Endothelial cell of umbilical vein (primary cell): Measurements from ENCODE around the gene PDLIM1. TPM values are rescaled to one million over a fixed set of nuclear protein-coding genes. Genes with fewer than 3 reads are reported as not detected.

ENCODE experiments used
- BruUV-seq: library from RNA; stranded (reverse); fragments of 400-500 nt; replicated peaks from 2 replicates; lab custom pipeline; 2021; lab: Mats Ljungman, UMichigan
- CTCF ChIA-PET: fragments of 300-600, 350-600 bp; sonication (Branson Sonifier 250); formaldehyde crosslinking; loops from one replicate; lab custom pipeline; 2021; ENCODE audit warnings: antibody characterized with exemption, inconsistent platforms; lab: Charles Lee
- POLR2A ChIA-PET: fragments of 300-600, 350-600 bp; sonication (Branson Sonifier 250); formaldehyde crosslinking; loops from one replicate; lab custom pipeline; 2021; ENCODE audit warnings: antibody characterized with exemption, inconsistent platforms; lab: Charles Lee
- DNase-seq: peaks from one replicate; pipeline ENCODE4 v3.0.0-alpha.2; 2011; ENCODE audit warnings: low read depth, low spot score
- FAIRE-seq: peaks from 2 replicates; lab custom pipeline; 2011; peaks lifted over from hg19 to GRCh38; lab: Jason Lieb, UNC
- H2AFZ ChIP-seq: 2 replicates; pipeline ENCODE4 v1.6.0; 2012; ENCODE audit warnings: low read depth, low read length, control low read depth, inconsistent platforms
- H3K27ac ChIP-seq: 2 replicates; pipeline ENCODE4 v1.5.1; 2011; ENCODE audit warnings: low read depth, mild to moderate bottlenecking, control low read depth, low read length, moderate library complexity; ENCODE audit not compliant: insufficient read depth
- H3K27me3 ChIP-seq, 2 experiments: 2 replicates each; pipeline versions ENCODE4 v1.6.0 to v1.6.1; 2011; ENCODE audit warnings: low read length in 2 of 2, mixed read lengths in 1 of 2; ENCODE audit not compliant: control insufficient read depth in 2 of 2, insufficient read depth in 2 of 2
- H3K36me3 ChIP-seq, 2 experiments: 2 replicates in 1 of 2; 3 replicates in 1 of 2; pipeline ENCODE4 v1.5.1; 2011; ENCODE audit warnings: low read length in 2 of 2, mild to moderate bottlenecking in 1 of 2, moderate library complexity in 1 of 2; ENCODE audit not compliant: control insufficient read depth in 2 of 2, insufficient read depth in 2 of 2; ENCODE audit errors: extremely low read depth in 1 of 2
- H3K4me1 ChIP-seq: 3 replicates; pipeline ENCODE4 v1.5.1; 2011; ENCODE audit warnings: mild to moderate bottlenecking, low read length; ENCODE audit not compliant: control insufficient read depth, insufficient read depth; ENCODE audit errors: extremely low read depth
- H3K4me2 ChIP-seq: 2 replicates; pipeline ENCODE4 v1.6.1; 2011; ENCODE audit warnings: low read length, control low read depth, mixed read lengths; ENCODE audit not compliant: insufficient read depth
- H3K4me3 ChIP-seq, 3 experiments: fragments of 200-600 bp in 1 of 3; sonication (generic), shearing (Covaris generic) in 1 of 3; replicated peaks in 1 of 3; 2 replicates each; pipeline ENCODE4 v1.5.1; 2011 to 2016; ENCODE audit warnings: control low read depth in 3 of 3, low read length in 3 of 3, mild to moderate bottlenecking in 2 of 3, inconsistent platforms in 1 of 3, low read depth in 1 of 3, moderate library complexity in 1 of 3; ENCODE audit not compliant: insufficient read depth in 1 of 3
- H3K79me2 ChIP-seq: 2 replicates; pipeline ENCODE4 v1.6.0; 2012; ENCODE audit warnings: low read length, inconsistent platforms; ENCODE audit not compliant: control insufficient read depth, insufficient read depth
- H3K9ac ChIP-seq: replicated peaks from 2 replicates; pipeline ENCODE3; 2011; ENCODE audit warnings: low read length, control low read depth; ENCODE audit not compliant: insufficient read depth; ENCODE audit errors: extremely low read depth
- H3K9me1 ChIP-seq: replicated peaks from 3 replicates; pipeline ENCODE4 v1.6.0; 2011; ENCODE audit warnings: mild to moderate bottlenecking, low read length; ENCODE audit not compliant: control insufficient read depth, insufficient read depth; ENCODE audit errors: extremely low read depth
- H3K9me3 ChIP-seq: replicated peaks from 2 replicates; pipeline ENCODE4 v1.5.1; 2012; ENCODE audit warnings: low read length, inconsistent platforms; ENCODE audit not compliant: control insufficient read depth, insufficient read depth
- H4K20me1 ChIP-seq: replicated peaks from 2 replicates; pipeline ENCODE3; 2011; ENCODE audit warnings: mild to moderate bottlenecking, low read length; ENCODE audit not compliant: control insufficient read depth, insufficient read depth; ENCODE audit errors: extremely low read depth
- EZH2 ChIP-seq: IDR thresholded peaks from 2 replicates; pipeline ENCODE4 v1.6.1; 2012; ENCODE audit warnings: borderline replicate concordance, low read depth, mild to moderate bottlenecking, moderate library complexity, low read length, inconsistent platforms; ENCODE audit not compliant: severe bottlenecking
- FOS ChIP-seq: IDR thresholded peaks from 2 replicates; pipeline ENCODE4 v1.6.1; 2011; ENCODE audit warnings: mild to moderate bottlenecking, low read length, moderate library complexity, borderline replicate concordance; ENCODE audit not compliant: insufficient read depth
- GATA2 ChIP-seq: IDR thresholded peaks from 2 replicates; pipeline ENCODE4 v1.7.0; 2011; ENCODE audit warnings: low read depth, mild to moderate bottlenecking, moderate library complexity, mixed read lengths, low read length; ENCODE audit not compliant: insufficient read length, insufficient read depth
- JUN ChIP-seq: IDR thresholded peaks from 2 replicates; pipeline ENCODE4 v1.6.1; 2011; ENCODE audit warnings: borderline replicate concordance, low read depth; ENCODE audit not compliant: insufficient read length, insufficient read depth
- MYC ChIP-seq: IDR thresholded peaks from one replicate; pipeline ENCODE4 v1.6.1; 2011; ENCODE audit warnings: mild to moderate bottlenecking, low read depth, low read length
- POLR2A ChIP-seq: IDR thresholded peaks from 2 replicates; pipeline ENCODE4 v1.6.1; 2012; ENCODE audit warnings: low read depth, mild to moderate bottlenecking, control low read depth, low read length
- POLR2AphosphoS5 ChIP-seq: IDR thresholded peaks from 2 replicates; pipeline ENCODE4 v1.6.1; 2012; ENCODE audit warnings: low read depth, mild to moderate bottlenecking, control low read depth, low read length, moderate library complexity; ENCODE audit not compliant: insufficient read depth
- dilution Hi-C: fragments of 300-500 bp; cut with MboI; formaldehyde crosslinking; loops from one replicate; pipeline ENCODE4 v1.15.0; 2019; ENCODE audit warnings: low sequenced_read_pairs; ENCODE audit not compliant: extremely low pct_ligation_motif_present
- intact Hi-C: fragments of 100-400 bp; cut with micrococcal nuclease; formaldehyde crosslinking; loops from one replicate; pipeline ENCODE4 v1.10.0; 2022
- polyA plus RNA-seq, 4 experiments: library from polyadenylated mRNA; depleted of rRNA in 3 of 4; stranded (reverse) in 3 of 4; unstranded in 1 of 4; fragments of >200 nt; gene quantifications; 2 replicates each; pipeline versions ENCODE4 v1.2.1 to v1.2.3, GENCODE V29; 2011 to 2012; ENCODE audit warnings: missing spikeins in 1 of 4
- total RNA-seq: library from RNA; stranded (reverse); gene quantifications from 2 replicates; pipeline ENCODE4 v1.2.3, GENCODE V29; 2021
- TF ChIP-seq, protein P1 (sequence below): IDR thresholded peaks from 2 replicates; pipeline ENCODE4 v1.6.1; 2011; ENCODE audit not compliant: insufficient read depth, insufficient read length
- TF ChIP-seq, protein P2 (sequence below), 2 donors: IDR thresholded peaks; 1 replicate in 1 of 2; 2 replicates in 1 of 2; pipeline ENCODE4 v1.5.1; 2011; ENCODE audit warnings: low read length in 2 of 2, mild to moderate bottlenecking in 2 of 2, moderate library complexity in 2 of 2, control low read depth in 1 of 2, inconsistent platforms in 1 of 2, low read depth in 1 of 2; ENCODE audit not compliant: insufficient read depth in 1 of 2; ENCODE audit errors: extremely low read depth in 1 of 2

Gene PDLIM1
- total and polyA plus RNA-seq, 2 donors (not counting 3 experiments of a cell fraction or from before 2014, with no cell fraction given) = 91.1 to 122 TPM

DNA sequence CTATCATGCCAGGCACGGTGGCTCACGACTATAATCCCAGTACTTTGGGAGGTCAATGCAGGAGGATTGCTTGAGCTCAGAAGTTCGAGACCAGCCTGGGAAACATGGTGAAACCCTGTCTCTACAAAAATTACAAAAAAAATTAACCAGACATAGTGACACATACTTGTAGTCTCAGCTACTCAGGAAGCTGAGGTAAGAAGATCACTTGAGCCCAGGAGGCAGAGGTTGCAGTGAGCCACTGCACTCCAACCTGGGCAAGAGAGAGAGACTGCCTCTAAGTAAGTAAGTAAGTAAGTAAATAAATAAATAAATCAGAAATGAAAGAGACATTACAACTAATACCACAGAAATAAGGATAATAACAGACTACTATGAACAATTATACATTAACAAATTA, 36.2 kb downstream of the PDLIM1 start:
- CTCF ChIA-PET = interaction anchor here (1.2 to 1.6 kb wide), 2 partner anchors 11 to 108 kb away, joined by 5 to 7 read pairs; no protein-coding TSS in a partner anchor

More for the DNA sequence above, 36.2 kb downstream of the PDLIM1 start:
- no peaks in the 10 kb centered on the region for H3K9me1 ChIP-seq
- H3K36me3 ChIP-seq = no peaks in the 10 kb centered on the region
- H3K27me3 ChIP-seq = no peaks in the 10 kb centered on the region
- H3K27ac ChIP-seq = no peak overlapping the region
- intact Hi-C loops (no loop called here), dilution Hi-C loops (no loop called here)
- no TSS peak for BruUV-seq
- H3K4me3 ChIP-seq = no peak overlapping the region
- H3K9me3 ChIP-seq = no peaks in the 10 kb centered on the region
- H3K9ac ChIP-seq = no peak overlapping the region
- H3K4me1 ChIP-seq = peaks cover 22% of the 10 kb centered on the region
- no peak for TF ChIP-seq MYC
- TF ChIP-seq, protein P1, sequence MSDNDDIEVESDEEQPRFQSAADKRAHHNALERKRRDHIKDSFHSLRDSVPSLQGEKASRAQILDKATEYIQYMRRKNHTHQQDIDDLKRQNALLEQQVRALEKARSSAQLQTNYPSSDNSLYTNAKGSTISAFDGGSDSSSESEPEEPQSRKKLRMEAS = no peak
- TF ChIP-seq, protein P2, sequence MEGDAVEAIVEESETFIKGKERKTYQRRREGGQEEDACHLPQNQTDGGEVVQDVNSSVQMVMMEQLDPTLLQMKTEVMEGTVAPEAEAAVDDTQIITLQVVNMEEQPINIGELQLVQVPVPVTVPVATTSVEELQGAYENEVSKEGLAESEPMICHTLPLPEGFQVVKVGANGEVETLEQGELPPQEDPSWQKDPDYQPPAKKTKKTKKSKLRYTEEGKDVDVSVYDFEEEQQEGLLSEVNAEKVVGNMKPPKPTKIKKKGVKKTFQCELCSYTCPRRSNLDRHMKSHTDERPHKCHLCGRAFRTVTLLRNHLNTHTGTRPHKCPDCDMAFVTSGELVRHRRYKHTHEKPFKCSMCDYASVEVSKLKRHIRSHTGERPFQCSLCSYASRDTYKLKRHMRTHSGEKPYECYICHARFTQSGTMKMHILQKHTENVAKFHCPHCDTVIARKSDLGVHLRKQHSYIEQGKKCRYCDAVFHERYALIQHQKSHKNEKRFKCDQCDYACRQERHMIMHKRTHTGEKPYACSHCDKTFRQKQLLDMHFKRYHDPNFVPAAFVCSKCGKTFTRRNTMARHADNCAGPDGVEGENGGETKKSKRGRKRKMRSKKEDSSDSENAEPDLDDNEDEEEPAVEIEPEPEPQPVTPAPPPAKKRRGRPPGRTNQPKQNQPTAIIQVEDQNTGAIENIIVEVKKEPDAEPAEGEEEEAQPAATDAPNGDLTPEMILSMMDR (IDR thresholded peaks at IDR 0.05; ENCODE audit: extremely low read depth in 1 of 2, insufficient read depth in 1 of 2, low read depth in 1 of 2, low read length in 2 of 2) = no peak
- TF ChIP-seq GATA2 = no peak
- TF ChIP-seq JUN = no peak
- no peak for TF ChIP-seq FOS
- no peak for TF ChIP-seq EZH2
- no peak for TF ChIP-seq POLR2A
- TF ChIP-seq POLR2AphosphoS5 = no peak
- H3K4me2 ChIP-seq = no peak overlapping the region
- POLR2A ChIA-PET = interaction anchor here (0.5 kb wide), 1 partner anchor 22 kb away, joined by 4 read pairs; no protein-coding TSS in a partner anchor
- no peak for DNase-seq
- peaks cover 5% of the 10 kb centered on the region for H3K79me2 ChIP-seq
- no peak for FAIRE-seq
- no peak overlapping the region for H2AFZ ChIP-seq
- no peaks in the 10 kb centered on the region for H4K20me1 ChIP-seq
